NCI-H1694 treated with DMSO at 0.1 percent for 48 hours (cell line): ENCODE results near the gene SMIM22.
"Not testable (repeated sequence)": the region's sequence is repeated elsewhere in the genome, so short reads cannot be mapped to it uniquely, and the experiment has no call there.

ENCODE experiments used
- DNase-seq: peaks from one replicate; lab custom pipeline; 2025; lab: John Stamatoyannopoulos, UW

The SMIM22 gene

GRCh38 chr16:4768549-4769305 lies 26.4 kb upstream of the SMIM22 start:
- DNase-seq = peak; percentile 92

GRCh38 chr16:4769306-4769638 lies 25.9 kb upstream of the SMIM22 start:
- DNase-seq = no peak

- no peak for DNase-seq
Observed at GRCh38 chr16:4771646-4772045, 23.5 kb upstream of the SMIM22 start.

- DNase-seq = no peak
Observed at GRCh38 chr16:4772351-4772750, 22.8 kb upstream of the SMIM22 start.

GRCh38 chr16:4775005-4775404 lies 20.2 kb upstream of the SMIM22 start:
- no peak for DNase-seq

GRCh38 chr16:4776141-4776705 lies 18.9 kb upstream of the SMIM22 start:
- no peak for DNase-seq

GRCh38 chr16:4777339-4778049 lies 17.7 kb upstream of the SMIM22 start:
- DNase-seq = no peak

- no peak for DNase-seq
Observed at GRCh38 chr16:4778050-4778392, 17.1 kb upstream of the SMIM22 start.

GRCh38 chr16:4780235-4780634 lies 14.9 kb upstream of the SMIM22 start:
- no peak for DNase-seq

- no peak for DNase-seq
Observed at GRCh38 chr16:4783251-4783950, 11.8 kb upstream of the SMIM22 start.

- DNase-seq = no peak
Observed at GRCh38 chr16:4783951-4784336, 11.2 kb upstream of the SMIM22 start.

GRCh38 chr16:4784444-4784987 lies 10.7 kb upstream of the SMIM22 start:
- not testable (repeated sequence) for DNase-seq

- no peak for DNase-seq
Observed at GRCh38 chr16:4785758-4786433, 9.3 kb upstream of the SMIM22 start.

- no peak for DNase-seq
Observed at GRCh38 chr16:4787068-4787467, 8.1 kb upstream of the SMIM22 start.

GRCh38 chr16:4787627-4788482 lies 7.3 kb upstream of the SMIM22 start, which contains the start of gene SEPTIN12:
Gene SEPTIN12, minus strand, starts transcription at chr16:4788345. Its CDS starts 700 bp downstream, at chr16:4787645.
- DNase-seq = no peak

- no peak for DNase-seq
Observed at GRCh38 chr16:4788489-4788889, 6.7 kb upstream of the SMIM22 start.

GRCh38 chr16:4788910-4789309 lies 6.3 kb upstream of the SMIM22 start:
- DNase-seq = no peak

- no peak for DNase-seq
Observed at GRCh38 chr16:4790261-4790660, 4.9 kb upstream of the SMIM22 start.

GRCh38 chr16:4790871-4791270 lies 4.3 kb upstream of the SMIM22 start:
- DNase-seq = no peak

- DNase-seq = no peak
Observed at GRCh38 chr16:4792951-4793513, 2.1 kb upstream of the SMIM22 start.
